ENCODE data around the gene NCF4. TPM values are rescaled to one million over a fixed set of nuclear protein-coding genes. Genes with fewer than 3 reads are reported as not detected.

The NCF4 gene
- total and polyA plus RNA-seq, 3 donors from 2014 or later: 2.7 to 7.1 (median 6.8) TPM

DNA sequence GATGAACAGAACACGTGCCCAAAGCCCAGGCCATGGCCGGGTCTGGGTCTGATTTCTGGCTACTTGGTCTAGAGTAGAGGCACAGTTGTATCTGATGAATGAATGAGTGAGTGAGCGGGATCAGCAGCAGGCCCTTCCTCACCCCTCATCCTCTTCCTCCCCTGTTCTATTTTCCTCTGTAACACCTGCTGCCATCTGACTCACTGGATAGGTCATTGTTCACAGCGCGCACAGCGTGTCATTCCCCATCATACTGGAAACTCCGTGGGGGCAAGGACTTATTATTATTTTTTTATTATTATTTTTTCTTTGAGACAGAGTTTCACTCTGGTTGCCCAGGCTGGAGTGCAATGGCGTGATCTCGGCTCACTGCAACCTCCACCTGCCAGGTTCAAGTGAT lies 13.9 kb downstream of the NCF4 start:
- Histone ChIP-seq H3K27ac (no peak overlapping the region), H3K27me3 (no peaks in the 10 kb centered on the region), H3K36me3 (ENCODE audit: low read depth, missing control alignments) (no peaks in the 10 kb centered on the region), H3K4me3 (no peak overlapping the region), H3K4me1 (peaks cover 5% of the 10 kb centered on the region), H3K9me3 (no peaks in the 10 kb centered on the region)
- no peak for DNase-seq
- 91 to 93% methylated on average over 9 of the region's 9 CpGs for WGBS, 2 donors
- intact Hi-C loops (cut with DNase I; ENCODE audit: low total_unique reads): loop anchor here (10.0 kb wide), 1 partner anchor 100 kb away; no protein-coding TSS in a partner anchor
- TF ChIP-seq, protein P1, sequence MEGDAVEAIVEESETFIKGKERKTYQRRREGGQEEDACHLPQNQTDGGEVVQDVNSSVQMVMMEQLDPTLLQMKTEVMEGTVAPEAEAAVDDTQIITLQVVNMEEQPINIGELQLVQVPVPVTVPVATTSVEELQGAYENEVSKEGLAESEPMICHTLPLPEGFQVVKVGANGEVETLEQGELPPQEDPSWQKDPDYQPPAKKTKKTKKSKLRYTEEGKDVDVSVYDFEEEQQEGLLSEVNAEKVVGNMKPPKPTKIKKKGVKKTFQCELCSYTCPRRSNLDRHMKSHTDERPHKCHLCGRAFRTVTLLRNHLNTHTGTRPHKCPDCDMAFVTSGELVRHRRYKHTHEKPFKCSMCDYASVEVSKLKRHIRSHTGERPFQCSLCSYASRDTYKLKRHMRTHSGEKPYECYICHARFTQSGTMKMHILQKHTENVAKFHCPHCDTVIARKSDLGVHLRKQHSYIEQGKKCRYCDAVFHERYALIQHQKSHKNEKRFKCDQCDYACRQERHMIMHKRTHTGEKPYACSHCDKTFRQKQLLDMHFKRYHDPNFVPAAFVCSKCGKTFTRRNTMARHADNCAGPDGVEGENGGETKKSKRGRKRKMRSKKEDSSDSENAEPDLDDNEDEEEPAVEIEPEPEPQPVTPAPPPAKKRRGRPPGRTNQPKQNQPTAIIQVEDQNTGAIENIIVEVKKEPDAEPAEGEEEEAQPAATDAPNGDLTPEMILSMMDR (IDR thresholded peaks at IDR 0.05): no peak
- no peak for TF ChIP-seq POLR2A (IDR thresholded peaks at IDR 0.05)

DNA sequence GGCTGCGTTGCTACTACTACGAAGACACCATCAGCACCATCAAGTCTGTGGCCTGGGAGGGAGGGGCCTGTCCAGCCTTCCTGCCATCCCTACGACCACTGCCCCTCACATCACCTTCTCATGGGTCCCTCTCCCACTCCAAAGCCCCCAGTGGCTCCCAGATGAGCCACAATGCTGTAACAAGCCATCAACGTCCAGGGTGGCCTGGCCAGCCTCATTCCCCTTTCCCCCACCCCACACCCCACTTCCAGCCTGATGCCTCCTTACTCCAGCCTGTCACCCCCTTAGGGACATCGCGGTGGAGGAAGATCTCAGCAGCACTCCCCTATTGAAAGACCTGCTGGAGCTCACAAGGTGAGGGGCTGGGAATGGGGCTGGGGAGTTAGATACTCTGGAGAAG lies 14.9 kb downstream of the NCF4 start:
- Histone ChIP-seq H3K27ac (no peak overlapping the region), H3K9me3 (no peaks in the 10 kb centered on the region), H3K4me1 (peaks cover 5% of the 10 kb centered on the region), H3K27me3 (no peaks in the 10 kb centered on the region), H3K36me3 (ENCODE audit: low read depth, missing control alignments) (no peaks in the 10 kb centered on the region), H3K4me3 (no peak overlapping the region)
- no peak for DNase-seq
- intact Hi-C loops (cut with DNase I; ENCODE audit: low total_unique reads): loop anchor here (10.0 kb wide), 1 partner anchor 99 kb away; no protein-coding TSS in a partner anchor
- TF ChIP-seq, protein P1 (IDR thresholded peaks at IDR 0.05): no peak
- TF ChIP-seq POLR2A (IDR thresholded peaks at IDR 0.05): no peak
- 81 to 83% methylated on average over 6 of the region's 6 CpGs for WGBS, 2 donors

DNA sequence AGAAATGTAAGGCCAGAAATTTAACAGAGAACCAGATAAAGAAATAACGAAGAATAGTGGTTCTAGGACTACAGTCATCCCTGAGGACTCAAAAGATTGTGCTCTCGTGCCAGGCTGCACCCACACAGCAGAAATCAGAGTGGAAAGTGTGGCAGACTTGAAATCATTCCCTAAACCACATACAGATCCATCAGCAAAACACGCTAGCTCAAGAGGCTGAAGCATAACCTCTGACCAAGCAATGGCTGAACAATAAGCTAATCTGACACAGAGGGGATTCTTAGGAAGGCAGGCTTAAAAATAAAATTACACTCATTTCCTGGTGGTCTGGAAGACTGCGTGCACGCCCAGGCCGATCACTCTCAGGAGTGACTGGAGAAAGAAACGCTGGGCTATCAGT lies 19.0 kb downstream of the NCF4 start:
- Histone ChIP-seq H3K27ac (no peak overlapping the region), H3K36me3 (ENCODE audit: low read depth, missing control alignments) (no peaks in the 10 kb centered on the region), H3K4me3 (no peak overlapping the region), H3K4me1 (no peaks in the 10 kb centered on the region), H3K27me3 (no peaks in the 10 kb centered on the region), H3K9me3 (no peaks in the 10 kb centered on the region)
- no peak for TF ChIP-seq POLR2A (IDR thresholded peaks at IDR 0.05)
- TF ChIP-seq, protein P1 (IDR thresholded peaks at IDR 0.05): no peak
- WGBS, 2 donors: 83 to 91% methylated on average over 7 of the region's 7 CpGs
- intact Hi-C loops (cut with DNase I; ENCODE audit: low total_unique reads): loop anchor here (10.0 kb wide), 1 partner anchor 95 kb away; no protein-coding TSS in a partner anchor
- no peak for DNase-seq

DNA sequence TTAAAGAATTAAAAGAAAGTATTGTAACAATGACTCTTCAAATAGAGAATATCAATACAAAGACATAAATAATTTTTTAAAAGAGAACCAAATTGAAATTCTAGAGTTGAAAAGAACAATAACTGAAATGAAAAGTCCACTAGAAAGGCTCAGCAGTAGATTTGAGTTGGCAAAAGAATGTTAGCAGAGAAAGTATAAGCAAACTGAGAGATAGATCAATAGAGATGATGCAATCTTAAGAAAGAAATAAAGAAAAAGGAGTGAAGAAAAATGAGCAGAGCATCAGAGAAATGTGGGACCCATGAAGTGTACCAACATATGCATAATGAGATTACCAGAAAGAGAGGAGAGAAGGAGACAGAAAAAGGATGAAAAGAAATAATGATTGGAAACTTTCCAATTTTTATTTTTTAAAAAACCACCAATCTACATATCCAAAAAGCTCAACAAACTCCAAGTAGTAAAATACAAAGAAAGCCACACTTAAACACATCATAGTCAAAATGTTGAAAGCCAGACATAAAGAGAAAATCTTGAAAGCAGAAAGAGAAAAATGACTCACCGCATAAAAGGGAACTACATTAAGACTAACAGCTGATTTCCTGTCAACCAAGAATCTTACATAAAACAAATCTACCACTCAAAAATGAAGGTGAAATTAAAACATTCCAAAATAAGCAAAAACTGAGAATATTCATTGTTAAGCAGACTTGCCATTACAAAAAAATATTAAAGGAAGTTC lies 20.9 kb downstream of the NCF4 start:
- no peak for DNase-seq
- intact Hi-C loops (cut with DNase I; ENCODE audit: low total_unique reads): no loop called here

More for the DNA sequence above, 20.9 kb downstream of the NCF4 start:
- Histone ChIP-seq H3K36me3 (ENCODE audit: low read depth, missing control alignments) (no peaks in the 10 kb centered on the region), H3K9me3 (no peaks in the 10 kb centered on the region), H3K4me1 (no peaks in the 10 kb centered on the region), H3K4me3 (no peak overlapping the region), H3K27ac (no peak overlapping the region), H3K27me3 (no peaks in the 10 kb centered on the region)
- 91 to 93% methylated on average over 1 of the region's 1 CpG for WGBS, 2 donors
- TF ChIP-seq, protein P1 (IDR thresholded peaks at IDR 0.05): no peak
